ENCODE data around the gene PER3.

DNA sequence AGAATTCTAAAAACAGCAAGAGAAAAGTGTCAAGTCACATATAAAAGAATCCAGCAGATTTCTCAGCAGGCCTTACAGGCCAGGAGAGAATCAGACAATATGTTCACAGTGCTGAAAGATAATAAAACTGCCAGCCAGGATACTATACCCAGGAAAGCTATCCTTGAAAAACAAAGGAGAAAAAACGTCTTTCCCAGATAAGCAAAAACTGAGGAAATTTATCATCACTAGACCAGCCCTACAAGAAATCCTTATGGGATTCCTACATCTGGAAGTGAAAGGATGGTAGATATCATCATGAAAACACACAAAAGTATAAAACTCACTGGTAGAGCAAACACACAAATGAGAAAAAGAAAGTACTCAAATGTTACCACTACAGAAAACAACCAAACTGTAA is 93.9 kb downstream of the PER3 start:
- no peak for TF ChIP-seq RFX5 (IDR thresholded peaks at IDR 0.05; ENCODE audit: borderline replicate concordance, low read depth, low read length)
- TF ChIP-seq, protein P1, sequence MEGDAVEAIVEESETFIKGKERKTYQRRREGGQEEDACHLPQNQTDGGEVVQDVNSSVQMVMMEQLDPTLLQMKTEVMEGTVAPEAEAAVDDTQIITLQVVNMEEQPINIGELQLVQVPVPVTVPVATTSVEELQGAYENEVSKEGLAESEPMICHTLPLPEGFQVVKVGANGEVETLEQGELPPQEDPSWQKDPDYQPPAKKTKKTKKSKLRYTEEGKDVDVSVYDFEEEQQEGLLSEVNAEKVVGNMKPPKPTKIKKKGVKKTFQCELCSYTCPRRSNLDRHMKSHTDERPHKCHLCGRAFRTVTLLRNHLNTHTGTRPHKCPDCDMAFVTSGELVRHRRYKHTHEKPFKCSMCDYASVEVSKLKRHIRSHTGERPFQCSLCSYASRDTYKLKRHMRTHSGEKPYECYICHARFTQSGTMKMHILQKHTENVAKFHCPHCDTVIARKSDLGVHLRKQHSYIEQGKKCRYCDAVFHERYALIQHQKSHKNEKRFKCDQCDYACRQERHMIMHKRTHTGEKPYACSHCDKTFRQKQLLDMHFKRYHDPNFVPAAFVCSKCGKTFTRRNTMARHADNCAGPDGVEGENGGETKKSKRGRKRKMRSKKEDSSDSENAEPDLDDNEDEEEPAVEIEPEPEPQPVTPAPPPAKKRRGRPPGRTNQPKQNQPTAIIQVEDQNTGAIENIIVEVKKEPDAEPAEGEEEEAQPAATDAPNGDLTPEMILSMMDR (IDR thresholded peaks at IDR 0.05; ENCODE audit: control extremely low read depth in 1 of 3, insufficient read depth in 1 of 3, low read depth in 1 of 3, low read length in 3 of 3), result no peak
- no peak for TF ChIP-seq NRF1 (IDR thresholded peaks at IDR 0.05; ENCODE audit: low read depth, low read length)
- no peak for TF ChIP-seq RBBP5 (IDR thresholded peaks at IDR 0.05; ENCODE audit: borderline replicate concordance, low read depth, low read length)
- no peak for TF ChIP-seq BCL11A (IDR thresholded peaks at IDR 0.05; ENCODE audit: low read depth in 2 of 2, low read length in 2 of 2)
- TF ChIP-seq GABPA (IDR thresholded peaks at IDR 0.05; ENCODE audit: borderline replicate concordance, insufficient read depth, low read length), result no peak
- no peak for TF ChIP-seq SP1 (IDR thresholded peaks at IDR 0.05; ENCODE audit: low read depth, low read length)
- no peak for TF ChIP-seq TAF7 (optimal IDR thresholded peaks at IDR 0.05; ENCODE audit: borderline replicate concordance, low read depth, low read length)
- no peak for TF ChIP-seq TAF1 (IDR thresholded peaks at IDR 0.05; ENCODE audit: low read depth, low read length)
- no peak for TF ChIP-seq SP2 (IDR thresholded peaks at IDR 0.05; ENCODE audit: low read length)
- no peak for TF ChIP-seq POLR2AphosphoS5 (IDR thresholded peaks at IDR 0.05; ENCODE audit: low read depth, low read length)
- TF ChIP-seq EZH2 (IDR thresholded peaks at IDR 0.05; ENCODE audit: low read depth, low read length, severe bottlenecking), result no peak
- TF ChIP-seq EGR1 (IDR thresholded peaks at IDR 0.05; ENCODE audit: borderline replicate concordance, low read depth, low read length), result no peak
- no peak for TF ChIP-seq CHD2 (IDR thresholded peaks at IDR 0.05; ENCODE audit: low read length)

Data from H1 (cell line).